Raji (cell line): ENCODE measurements around the gene SLC6A11.

ENCODE experiments used
- POLR2A ChIP-seq: IDR thresholded peaks from 2 replicates; pipeline ENCODE4 v1.6.1; 2011; ENCODE audit warnings: low read depth, low read length, control low read depth; ENCODE audit not compliant: insufficient read depth

Gene SLC6A11

DNA sequence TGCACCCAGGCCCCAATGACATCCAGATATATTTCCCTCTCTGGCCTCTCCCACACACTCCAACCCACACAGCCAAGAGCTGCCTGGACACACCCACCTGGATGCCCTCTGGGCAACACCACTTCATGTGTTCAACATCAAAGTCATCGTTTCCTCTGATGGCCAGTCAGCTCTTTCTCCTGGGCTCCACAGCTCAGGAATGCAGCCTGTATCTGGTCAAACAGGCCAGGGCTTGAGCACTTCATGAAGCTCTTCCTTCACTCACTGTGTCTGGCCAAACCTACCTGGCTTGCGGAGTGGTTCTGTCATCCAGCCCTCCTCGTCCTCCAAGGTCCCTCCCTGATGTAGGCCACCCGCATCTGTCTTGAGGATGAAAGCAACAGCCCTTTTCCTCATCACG, 35.8 kb upstream of the SLC6A11 start:
- TF ChIP-seq POLR2A, result no peak

DNA sequence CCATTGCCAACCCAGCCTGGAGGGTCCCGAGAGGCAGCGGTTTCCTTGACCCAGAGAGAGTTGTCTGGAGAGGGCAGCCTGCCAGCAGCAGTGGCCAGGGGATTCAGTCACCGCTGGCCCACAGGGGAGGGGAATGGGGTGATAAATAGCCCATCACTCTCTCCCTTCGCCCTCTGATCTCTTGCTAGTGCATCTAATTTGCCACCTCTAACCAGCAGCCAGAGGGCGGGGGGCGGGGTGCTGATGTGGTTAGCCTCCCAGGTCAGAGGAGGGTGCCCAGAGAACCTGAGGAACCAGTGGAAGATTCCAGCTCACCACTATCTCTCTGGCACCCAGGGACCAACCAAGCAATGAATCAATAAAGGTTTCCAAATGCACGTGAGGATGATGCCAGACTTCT, 35.1 kb upstream of the SLC6A11 start:
- TF ChIP-seq POLR2A, result no peak

DNA sequence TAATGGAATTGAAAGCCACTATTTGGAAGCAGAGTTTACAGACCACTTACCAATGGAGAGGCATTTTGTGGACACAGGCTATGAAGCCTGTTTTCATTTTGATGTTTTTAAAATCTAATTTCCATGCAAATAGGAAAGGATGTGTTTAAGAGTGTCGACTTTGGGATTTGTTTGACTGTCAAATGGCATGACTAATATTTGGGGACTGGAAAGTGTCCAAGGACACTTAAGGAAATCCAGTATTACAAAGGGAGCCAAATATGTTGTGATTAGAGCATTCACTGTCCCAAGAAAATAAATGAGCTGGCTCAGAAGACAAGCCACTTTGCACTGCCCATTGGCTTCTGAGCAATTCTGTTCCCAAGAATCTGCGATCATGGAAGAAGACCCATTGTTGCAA, 34.0 kb upstream of the SLC6A11 start:
- TF ChIP-seq POLR2A, result no peak

DNA sequence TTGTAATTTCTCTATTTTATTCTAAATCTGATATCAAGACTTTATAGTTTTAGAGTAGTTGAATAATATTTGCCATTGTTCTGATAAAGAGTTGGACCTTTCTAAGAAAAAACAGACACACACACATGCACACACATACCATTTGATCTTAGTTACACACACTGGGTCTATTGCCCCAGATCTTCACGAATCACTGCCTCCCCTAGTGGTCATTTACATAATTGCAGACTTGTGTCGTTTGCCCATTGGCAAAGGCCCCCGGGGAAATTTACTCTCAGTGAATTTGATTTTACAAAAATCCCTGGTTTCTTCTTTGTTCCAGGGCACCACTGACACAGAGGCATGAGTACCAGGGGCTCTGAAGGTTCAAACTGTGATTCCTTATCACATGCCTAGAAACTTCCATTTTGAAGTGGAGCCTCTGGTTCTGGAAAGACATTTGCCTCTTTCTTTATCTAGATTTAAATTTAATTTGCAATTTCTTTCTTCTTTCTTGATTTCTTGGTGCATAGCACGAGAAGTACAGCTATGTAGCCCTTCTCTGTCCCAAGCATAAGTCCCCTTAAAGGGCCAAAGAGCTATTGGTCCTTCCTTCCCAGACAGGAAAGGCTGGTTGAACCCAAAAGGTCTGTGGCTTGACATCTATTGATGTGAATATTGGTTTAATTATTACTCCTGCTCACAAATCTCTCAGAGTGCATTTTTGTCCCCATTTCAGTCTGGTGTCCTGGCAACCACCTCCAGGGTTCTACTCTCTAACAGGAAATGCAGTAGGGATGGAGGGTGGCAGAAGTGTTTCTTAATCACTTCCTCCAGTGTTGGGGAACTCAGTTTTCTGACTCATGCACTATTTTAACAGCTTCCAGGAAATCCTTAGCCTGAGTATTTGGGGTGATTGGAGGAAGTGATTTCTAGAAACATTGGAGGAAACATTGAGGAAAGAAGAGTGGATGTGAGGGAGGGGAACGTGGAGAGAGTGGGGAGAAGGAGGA, 32.4 kb upstream of the SLC6A11 start:
- no peak for TF ChIP-seq POLR2A

DNA sequence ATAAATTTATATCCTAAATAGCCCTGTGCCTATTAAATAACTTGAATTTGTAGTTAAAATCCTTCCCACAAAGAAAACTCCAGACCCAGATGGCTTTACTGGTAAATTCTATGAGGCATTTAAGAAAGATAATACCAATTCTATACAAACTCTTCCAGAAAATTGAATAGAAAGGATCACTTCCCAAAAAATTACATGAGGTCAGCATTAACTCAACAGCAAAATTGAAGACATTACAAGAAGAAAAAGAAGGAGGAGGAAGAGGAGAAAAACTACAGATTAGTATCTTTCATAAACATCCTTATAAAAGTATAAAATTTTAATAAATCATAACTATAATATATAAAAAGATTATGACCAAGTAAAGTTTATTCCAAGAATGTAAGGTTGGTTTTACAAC, 29.4 kb upstream of the SLC6A11 start:
- TF ChIP-seq POLR2A, result no peak

DNA sequence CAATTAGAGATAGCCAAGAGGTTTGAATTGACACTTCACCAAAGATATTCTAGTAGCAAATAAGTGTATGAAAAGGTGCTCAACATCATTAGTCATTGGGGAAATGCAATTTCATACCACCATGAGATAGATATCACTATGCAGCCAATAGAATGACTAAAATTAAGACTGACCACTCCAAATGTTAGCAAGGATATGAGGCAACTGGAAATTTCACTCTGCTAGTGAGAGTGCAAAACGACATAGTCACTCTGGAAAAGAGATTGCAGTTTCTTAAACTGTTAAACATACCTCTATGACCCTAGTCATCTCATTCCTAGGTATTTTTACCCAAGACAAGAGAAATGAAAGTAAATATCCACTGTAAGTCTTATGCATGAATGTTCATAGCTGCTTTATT, 27.6 kb upstream of the SLC6A11 start:
- no peak for TF ChIP-seq POLR2A

DNA sequence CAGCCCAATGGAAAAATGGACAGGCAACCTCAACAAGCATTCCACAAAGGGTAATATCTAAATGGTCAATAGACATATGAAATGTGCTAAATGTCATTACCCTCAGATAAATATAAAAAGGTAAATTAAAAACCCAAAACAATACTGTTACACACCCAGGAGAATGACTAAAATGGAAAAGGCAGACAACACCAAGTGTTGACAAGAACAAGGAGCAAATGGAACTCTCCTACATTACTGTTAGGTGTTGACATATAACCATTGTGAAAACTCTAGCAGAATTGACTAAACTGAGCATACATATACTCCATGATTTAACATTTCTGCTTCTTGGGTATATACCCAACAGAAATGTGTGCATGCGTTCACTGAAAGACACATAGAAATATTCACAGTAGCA, 25.3 kb upstream of the SLC6A11 start:
- no peak for TF ChIP-seq POLR2A

DNA sequence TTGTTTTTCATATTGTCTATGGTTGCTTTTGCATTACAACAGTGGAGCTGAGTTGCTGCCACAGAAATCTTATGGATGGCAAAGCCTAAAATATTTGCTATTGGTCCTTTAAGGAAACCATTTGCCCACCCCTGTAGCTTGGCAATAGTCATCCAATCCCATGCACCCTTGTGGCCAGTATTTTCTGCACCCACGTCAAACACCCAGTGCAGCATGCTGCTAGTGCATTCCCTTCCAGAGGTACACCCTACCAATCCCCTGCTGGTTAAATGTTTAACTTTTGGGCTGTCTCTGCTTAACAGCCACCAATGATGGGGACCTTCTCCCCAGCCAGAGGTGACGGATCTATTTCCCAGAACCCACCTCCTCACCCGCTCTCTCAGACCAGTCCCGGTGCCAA, 23.8 kb upstream of the SLC6A11 start:
- TF ChIP-seq POLR2A, result no peak

DNA sequence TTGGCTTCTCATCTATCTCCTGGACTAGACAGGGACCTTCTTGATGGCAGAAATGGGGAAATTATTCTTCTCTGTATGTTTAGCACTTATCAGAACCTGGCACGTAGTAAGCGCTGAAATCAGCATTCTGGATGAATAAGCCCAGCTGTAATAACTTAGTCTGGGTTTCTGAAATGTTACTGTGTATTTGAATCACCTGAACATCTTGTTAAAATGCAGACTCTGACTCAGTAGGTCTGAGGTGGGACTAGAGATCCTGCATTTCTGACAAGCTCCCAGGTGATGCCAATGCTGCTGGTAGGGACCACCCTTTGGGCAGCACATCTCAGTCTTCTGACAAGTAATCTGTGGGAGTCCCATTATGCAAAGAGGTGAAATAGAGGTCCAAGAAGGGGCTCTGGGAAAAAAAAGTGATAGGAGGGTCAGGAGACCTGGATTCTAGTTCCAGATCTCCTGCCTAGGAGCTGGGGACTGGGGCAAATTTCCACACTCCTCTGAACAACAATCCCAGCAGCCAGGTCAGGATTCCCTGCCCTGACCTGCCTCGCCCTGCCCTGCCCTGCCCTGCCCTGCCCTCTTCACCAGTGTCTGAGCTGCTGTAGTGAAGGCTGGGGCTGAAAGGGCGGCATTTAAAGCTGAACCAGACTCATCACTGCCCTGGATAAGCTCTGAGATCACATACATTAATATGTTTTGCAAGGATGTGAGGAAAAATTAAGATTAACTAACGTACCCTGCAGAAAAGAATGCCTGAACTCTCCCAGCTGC, 17.2 kb upstream of the SLC6A11 start:
- TF ChIP-seq POLR2A, result no peak

DNA sequence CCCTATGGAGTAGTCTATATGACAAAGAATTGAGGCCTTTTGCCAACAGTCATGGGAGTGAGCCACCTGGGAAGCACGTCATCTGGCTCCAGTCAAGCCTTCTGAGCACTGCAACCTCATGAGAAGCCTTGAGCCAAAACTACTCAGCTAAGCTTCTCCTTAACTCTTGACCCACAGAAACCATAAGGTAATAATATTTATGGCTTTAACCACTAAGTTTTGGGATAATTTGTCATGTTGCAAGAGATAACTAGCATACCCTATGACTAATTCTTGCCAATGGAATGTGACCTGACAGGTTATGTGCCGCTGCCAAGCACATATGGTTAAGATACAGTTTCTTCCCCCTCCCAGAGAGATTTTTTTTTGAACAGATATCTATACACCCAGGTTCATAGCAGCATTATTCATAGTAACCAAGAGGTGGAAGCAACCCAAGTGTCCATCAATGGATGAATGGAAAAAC, 11.8 kb upstream of the SLC6A11 start:
- TF ChIP-seq POLR2A, result no peak

DNA sequence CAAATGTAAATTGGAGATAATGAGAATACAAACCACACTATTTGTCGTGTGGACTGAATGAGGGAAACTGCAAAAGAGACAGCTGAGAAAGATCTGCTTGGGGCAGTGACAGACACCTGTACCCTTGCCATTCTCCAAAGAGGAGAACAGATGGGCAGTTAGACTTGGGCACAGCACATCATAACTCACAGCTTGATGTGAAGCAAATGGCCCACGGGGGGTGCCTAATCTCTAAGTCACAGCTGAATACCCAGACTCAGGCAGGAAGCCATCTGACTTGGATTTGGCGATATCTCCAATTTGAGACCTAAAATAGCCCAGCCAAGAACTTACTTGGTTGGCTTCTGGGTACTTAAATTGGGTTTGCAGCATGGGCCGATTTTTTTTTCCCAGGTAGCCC, 10.0 kb upstream of the SLC6A11 start:
- TF ChIP-seq POLR2A, result no peak

DNA sequence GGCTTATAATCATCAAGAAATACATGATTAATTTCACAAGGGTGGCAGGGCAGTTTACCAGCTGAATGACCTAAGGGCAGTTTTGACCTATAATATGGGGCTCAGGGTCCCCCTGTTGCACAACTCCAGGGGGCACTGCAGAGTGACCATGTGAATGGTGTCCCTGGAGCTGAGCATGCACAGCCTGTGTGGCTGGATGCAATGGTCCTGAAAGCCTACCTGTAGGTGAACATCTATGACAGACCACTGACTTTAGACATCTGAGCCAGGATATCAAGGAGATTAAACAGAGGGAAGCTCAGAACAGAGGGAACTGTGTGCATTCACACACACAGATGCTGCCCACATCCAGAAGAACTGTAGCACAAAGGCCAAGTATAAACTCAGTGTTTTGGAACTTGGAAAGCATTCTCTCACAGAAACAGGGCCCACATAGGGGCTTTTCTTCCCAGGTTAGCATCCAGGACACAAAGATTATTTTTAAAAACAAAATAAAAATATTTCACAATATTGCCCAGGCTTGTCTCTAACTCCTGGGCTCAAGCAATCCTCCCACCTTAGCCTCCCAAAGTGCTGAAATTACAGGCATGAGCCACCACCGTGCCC, 7.8 kb upstream of the SLC6A11 start:
- no peak for TF ChIP-seq POLR2A

DNA sequence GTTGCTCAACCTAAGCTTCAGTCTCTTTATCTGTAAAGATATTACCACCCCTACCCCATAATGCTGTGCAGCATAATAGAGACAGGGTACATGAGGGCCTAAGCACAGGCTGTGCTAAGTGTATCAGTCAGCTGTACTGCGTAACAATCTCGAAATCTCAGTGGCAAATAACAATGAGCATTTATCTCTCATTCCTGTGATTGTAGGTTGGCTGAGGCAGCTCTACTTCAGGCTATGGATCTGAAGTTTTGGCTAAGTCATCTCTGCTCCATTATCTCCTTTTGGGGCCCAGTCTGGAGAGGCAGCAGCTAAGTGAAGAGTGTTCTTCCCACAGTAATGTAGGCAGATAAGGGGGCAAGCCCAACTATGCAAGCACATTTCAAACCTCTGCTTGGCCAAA, 7.1 kb upstream of the SLC6A11 start:
- no peak for TF ChIP-seq POLR2A

DNA sequence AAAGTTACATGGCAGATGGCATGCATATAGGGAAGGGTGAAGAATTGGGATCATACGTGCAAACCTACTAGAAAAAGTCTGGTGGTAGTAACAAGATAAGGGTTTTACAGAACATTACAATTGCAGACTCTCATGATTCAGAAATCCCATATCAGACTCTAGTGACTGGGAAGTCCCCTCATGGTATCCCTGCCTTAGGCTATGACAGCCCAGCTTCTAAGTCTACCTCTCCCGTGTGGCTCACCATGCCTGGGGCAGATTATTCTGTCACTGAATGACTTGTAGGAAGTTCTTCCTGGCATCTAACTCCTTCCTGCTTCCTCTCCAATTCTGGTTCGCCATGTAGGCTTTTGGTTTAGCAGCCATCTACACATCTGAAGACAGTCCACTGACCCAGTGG, 5.7 kb upstream of the SLC6A11 start:
- TF ChIP-seq POLR2A, result no peak

DNA sequence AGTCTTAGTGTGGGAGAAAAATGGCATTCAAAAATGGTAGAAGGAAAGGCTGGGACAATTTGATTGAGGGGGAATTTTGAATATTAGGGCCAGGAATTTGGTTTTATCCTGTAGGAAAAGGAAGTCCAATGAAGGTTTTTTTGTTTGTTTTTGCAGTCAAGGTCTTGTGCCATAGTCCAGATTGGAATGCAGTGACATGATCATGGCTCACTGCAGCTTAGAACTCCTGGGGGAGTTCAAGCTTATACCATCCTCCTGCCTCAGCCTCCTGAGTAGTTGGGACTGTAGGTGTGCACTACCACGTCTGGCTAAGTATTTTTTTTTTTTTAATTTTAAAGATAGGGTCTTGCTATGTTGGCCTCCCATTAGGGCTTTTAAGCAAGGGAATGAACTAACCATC, 2.6 kb upstream of the SLC6A11 start:
- TF ChIP-seq POLR2A, result no peak

DNA sequence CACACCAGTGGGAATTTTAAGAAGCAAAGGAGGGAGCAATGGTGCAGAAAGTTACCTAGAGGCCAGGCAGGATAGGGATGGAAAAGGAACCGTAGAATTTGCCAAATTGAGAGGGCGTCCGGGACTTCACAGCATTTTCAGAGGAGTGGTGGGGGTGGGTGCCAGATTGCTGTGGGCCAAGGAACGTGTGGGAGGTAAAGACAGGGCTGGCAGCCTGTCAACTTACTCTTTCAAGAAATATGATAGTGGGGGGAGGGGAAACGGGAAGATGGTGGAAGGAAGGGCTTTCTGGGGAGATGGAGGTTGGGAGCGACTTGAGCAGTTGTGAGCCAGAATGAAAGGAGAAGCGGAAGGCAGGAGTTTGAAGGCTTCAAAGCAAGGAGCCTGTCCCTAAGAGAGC, 1.4 kb upstream of the SLC6A11 start:
- TF ChIP-seq POLR2A, result no peak
